Neural cell (in vitro differentiated cells): ENCODE data around the gene PTGFR. TPM values are rescaled to one million over a fixed set of nuclear protein-coding genes. Genes with fewer than 3 reads are reported as not detected.

Experiments used
- H2AFZ ChIP-seq: fragments of 200-600, 300-800 bp; sonication (generic), shearing (Covaris generic); 2 replicates; pipeline ENCODE4 v1.6.0; 2014; ENCODE audit warnings: low read depth, mild to moderate bottlenecking, antibody characterized with exemption, low read length, moderate library complexity
- H3F3A ChIP-seq: fragments of 200-600 bp; shearing (Covaris generic); 2 replicates; pipeline ENCODE4 v1.6.1; 2016; ENCODE audit warnings: mild to moderate bottlenecking, moderate library complexity, mixed read lengths, antibody characterized with exemption, low read length; ENCODE audit not compliant: insufficient read depth, poor library complexity, severe bottlenecking
- H3K27ac ChIP-seq: fragments of 200-600, 300-800 bp; sonication (generic), shearing (Covaris generic); 2 replicates; pipeline ENCODE4 v1.5.1; 2014; ENCODE audit warnings: mild to moderate bottlenecking, low read length, moderate library complexity
- H3K27me3 ChIP-seq: fragments of 300-800, 200-600 bp; sonication (generic), shearing (Covaris generic); 2 replicates; pipeline ENCODE4 v1.6.0; 2014; ENCODE audit warnings: mild to moderate bottlenecking, low read depth, low read length, moderate library complexity; ENCODE audit not compliant: insufficient read depth
- H3K36me3 ChIP-seq: fragments of 300-800, 200-600 bp; sonication (generic), shearing (Covaris generic); 2 replicates; pipeline ENCODE4 v1.5.1; 2014; ENCODE audit warnings: mild to moderate bottlenecking, antibody characterized with exemption, low read length, moderate library complexity; ENCODE audit not compliant: insufficient read depth
- H3K4me2 ChIP-seq: fragments of 300-800, 200-600 bp; sonication (generic), shearing (Covaris generic); 2 replicates; pipeline ENCODE4 v1.6.0; 2014; ENCODE audit warnings: mild to moderate bottlenecking, low read length
- H3K4me3 ChIP-seq: fragments of 300-800, 200-600 bp; sonication (generic), shearing (Covaris generic); 2 replicates; pipeline ENCODE4 v1.5.1; 2014; ENCODE audit warnings: mild to moderate bottlenecking, low read length, moderate library complexity
- H3K79me2 ChIP-seq: fragments of 200-600 bp; shearing (Covaris generic); replicated peaks from 2 replicates; pipeline ENCODE4 v1.6.0; 2014; ENCODE audit warnings: mild to moderate bottlenecking, low read length, moderate library complexity; ENCODE audit not compliant: insufficient read depth
- H3K9ac ChIP-seq: fragments of 300-800, 200-600 bp; sonication (generic), shearing (Covaris generic); 2 replicates; pipeline ENCODE4 v1.6.1; 2016; ENCODE audit warnings: mild to moderate bottlenecking, low read length, mixed read lengths
- H3K9me2 ChIP-seq: fragments of 200-600 bp; shearing (Covaris generic); 2 replicates; pipeline ENCODE4 v1.6.1; 2016; ENCODE audit warnings: mild to moderate bottlenecking, low read length, mixed read lengths; ENCODE audit not compliant: insufficient read depth
- H3K9me3 ChIP-seq: fragments of 200-600, 300-800 bp; sonication (generic), shearing (Covaris generic); 2 replicates; pipeline ENCODE4 v1.6.1; 2016; ENCODE audit warnings: mild to moderate bottlenecking, mixed run types, low read length, moderate library complexity, mixed read lengths
- H4K20me1 ChIP-seq: fragments of 200-600 bp; shearing (Covaris generic); 2 replicates; pipeline ENCODE4 v1.6.1; 2016; ENCODE audit warnings: mild to moderate bottlenecking, mixed run types; ENCODE audit not compliant: insufficient read depth
- EP300 ChIP-seq: fragments of 450-650 bp; conservative IDR thresholded peaks from 2 replicates; pipeline ENCODE4 v1.6.1; 2014; ENCODE audit warnings: antibody characterized with exemption, mild to moderate bottlenecking, moderate library complexity; ENCODE audit not compliant: poor library complexity, severe bottlenecking
- EZH2 ChIP-seq: fragments of 200-600, 300-800 bp; shearing (Covaris generic), sonication (generic); IDR thresholded peaks from 2 replicates; pipeline ENCODE4 v1.6.1; 2014; ENCODE audit warnings: antibody characterized with exemption, low read length, borderline replicate concordance, mild to moderate bottlenecking; ENCODE audit not compliant: insufficient read depth, poor library complexity, severe bottlenecking
- MXI1 ChIP-seq: fragments of 450-650 bp; conservative IDR thresholded peaks from 2 replicates; pipeline ENCODE4 v1.6.1; 2014; ENCODE audit warnings: antibody characterized with exemption, mild to moderate bottlenecking; ENCODE audit not compliant: poor library complexity, severe bottlenecking
- POLR2AphosphoS5 ChIP-seq: IDR thresholded peaks from 2 replicates; pipeline ENCODE4 v1.6.1; 2012
- RAD21 ChIP-seq: fragments of 450-650 bp; conservative IDR thresholded peaks from 2 replicates; pipeline ENCODE4 v1.6.1; 2014; ENCODE audit warnings: antibody characterized with exemption, mild to moderate bottlenecking, moderate library complexity
- SMC3 ChIP-seq: fragments of 450-650 bp; conservative IDR thresholded peaks from 2 replicates; pipeline ENCODE4 v1.6.1; 2014; ENCODE audit warnings: antibody characterized with exemption, mild to moderate bottlenecking, moderate library complexity; ENCODE audit not compliant: poor library complexity
- TAF1 ChIP-seq: IDR thresholded peaks from 2 replicates; pipeline ENCODE4 v1.6.1; 2012; ENCODE audit warnings: low read depth
- polyA plus RNA-seq: library from polyadenylated mRNA; depleted of rRNA; stranded (reverse); fragments of >200 nt; gene quantifications from 2 replicates; pipeline ENCODE4 v1.2.3, GENCODE V29; 2014
- TF ChIP-seq, protein P1 (sequence below): IDR thresholded peaks from 2 replicates; pipeline ENCODE4 v1.6.1; 2012; ENCODE audit warnings: borderline replicate concordance
- TF ChIP-seq, protein P2 (sequence below): fragments of 450-650 bp; IDR thresholded peaks from 2 replicates; pipeline ENCODE4 v1.5.1; 2014; ENCODE audit warnings: antibody characterized with exemption, mild to moderate bottlenecking, moderate library complexity; ENCODE audit not compliant: poor library complexity, severe bottlenecking

Gene PTGFR
- polyA plus RNA-seq, 1 donor from 2014 or later: 0.54 TPM

DNA sequence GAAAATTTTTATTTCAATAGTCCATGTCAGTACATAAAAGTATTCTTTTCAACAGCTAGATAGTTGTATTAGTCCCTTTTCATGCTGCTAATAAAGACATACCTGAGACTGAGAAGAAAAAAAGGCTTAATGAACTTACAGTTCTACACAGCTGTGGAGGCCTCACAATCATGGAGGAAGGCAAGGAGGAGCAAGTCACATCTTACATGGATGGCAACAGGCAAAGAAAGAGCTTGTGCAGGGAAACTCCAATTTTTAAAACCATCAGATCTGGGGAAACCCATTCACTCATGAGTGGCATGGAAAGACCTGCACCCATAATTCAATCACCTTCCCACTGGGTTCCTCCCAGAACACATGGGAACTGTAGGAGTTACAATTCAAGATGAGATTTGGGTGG is 50.7 kb downstream of the PTGFR start:
- no peaks in the 10 kb centered on the region for H3K36me3 ChIP-seq
- TF ChIP-seq MXI1 (no peak), EZH2 (no peak), SMC3 (no peak), EP300 (no peak), RAD21 (no peak)
- TF ChIP-seq, protein P1, sequence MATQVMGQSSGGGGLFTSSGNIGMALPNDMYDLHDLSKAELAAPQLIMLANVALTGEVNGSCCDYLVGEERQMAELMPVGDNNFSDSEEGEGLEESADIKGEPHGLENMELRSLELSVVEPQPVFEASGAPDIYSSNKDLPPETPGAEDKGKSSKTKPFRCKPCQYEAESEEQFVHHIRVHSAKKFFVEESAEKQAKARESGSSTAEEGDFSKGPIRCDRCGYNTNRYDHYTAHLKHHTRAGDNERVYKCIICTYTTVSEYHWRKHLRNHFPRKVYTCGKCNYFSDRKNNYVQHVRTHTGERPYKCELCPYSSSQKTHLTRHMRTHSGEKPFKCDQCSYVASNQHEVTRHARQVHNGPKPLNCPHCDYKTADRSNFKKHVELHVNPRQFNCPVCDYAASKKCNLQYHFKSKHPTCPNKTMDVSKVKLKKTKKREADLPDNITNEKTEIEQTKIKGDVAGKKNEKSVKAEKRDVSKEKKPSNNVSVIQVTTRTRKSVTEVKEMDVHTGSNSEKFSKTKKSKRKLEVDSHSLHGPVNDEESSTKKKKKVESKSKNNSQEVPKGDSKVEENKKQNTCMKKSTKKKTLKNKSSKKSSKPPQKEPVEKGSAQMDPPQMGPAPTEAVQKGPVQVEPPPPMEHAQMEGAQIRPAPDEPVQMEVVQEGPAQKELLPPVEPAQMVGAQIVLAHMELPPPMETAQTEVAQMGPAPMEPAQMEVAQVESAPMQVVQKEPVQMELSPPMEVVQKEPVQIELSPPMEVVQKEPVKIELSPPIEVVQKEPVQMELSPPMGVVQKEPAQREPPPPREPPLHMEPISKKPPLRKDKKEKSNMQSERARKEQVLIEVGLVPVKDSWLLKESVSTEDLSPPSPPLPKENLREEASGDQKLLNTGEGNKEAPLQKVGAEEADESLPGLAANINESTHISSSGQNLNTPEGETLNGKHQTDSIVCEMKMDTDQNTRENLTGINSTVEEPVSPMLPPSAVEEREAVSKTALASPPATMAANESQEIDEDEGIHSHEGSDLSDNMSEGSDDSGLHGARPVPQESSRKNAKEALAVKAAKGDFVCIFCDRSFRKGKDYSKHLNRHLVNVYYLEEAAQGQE: no peak
- TF ChIP-seq, protein P2, sequence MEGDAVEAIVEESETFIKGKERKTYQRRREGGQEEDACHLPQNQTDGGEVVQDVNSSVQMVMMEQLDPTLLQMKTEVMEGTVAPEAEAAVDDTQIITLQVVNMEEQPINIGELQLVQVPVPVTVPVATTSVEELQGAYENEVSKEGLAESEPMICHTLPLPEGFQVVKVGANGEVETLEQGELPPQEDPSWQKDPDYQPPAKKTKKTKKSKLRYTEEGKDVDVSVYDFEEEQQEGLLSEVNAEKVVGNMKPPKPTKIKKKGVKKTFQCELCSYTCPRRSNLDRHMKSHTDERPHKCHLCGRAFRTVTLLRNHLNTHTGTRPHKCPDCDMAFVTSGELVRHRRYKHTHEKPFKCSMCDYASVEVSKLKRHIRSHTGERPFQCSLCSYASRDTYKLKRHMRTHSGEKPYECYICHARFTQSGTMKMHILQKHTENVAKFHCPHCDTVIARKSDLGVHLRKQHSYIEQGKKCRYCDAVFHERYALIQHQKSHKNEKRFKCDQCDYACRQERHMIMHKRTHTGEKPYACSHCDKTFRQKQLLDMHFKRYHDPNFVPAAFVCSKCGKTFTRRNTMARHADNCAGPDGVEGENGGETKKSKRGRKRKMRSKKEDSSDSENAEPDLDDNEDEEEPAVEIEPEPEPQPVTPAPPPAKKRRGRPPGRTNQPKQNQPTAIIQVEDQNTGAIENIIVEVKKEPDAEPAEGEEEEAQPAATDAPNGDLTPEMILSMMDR: no peak
- no peak overlapping the region for H3K4me3 ChIP-seq
- H3K27me3 ChIP-seq: no peaks in the 10 kb centered on the region
- no peak overlapping the region for H3K27ac ChIP-seq
- no peak overlapping the region for H2AFZ ChIP-seq
- H3F3A ChIP-seq: no peaks in the 10 kb centered on the region
- H3K9ac ChIP-seq: no peak overlapping the region
- H3K4me2 ChIP-seq: no peak overlapping the region
- H3K9me3 ChIP-seq: no peaks in the 10 kb centered on the region
- no peaks in the 10 kb centered on the region for H4K20me1 ChIP-seq
- H3K9me2 ChIP-seq: no peaks in the 10 kb centered on the region
- H3K79me2 ChIP-seq: no peaks in the 10 kb centered on the region

DNA sequence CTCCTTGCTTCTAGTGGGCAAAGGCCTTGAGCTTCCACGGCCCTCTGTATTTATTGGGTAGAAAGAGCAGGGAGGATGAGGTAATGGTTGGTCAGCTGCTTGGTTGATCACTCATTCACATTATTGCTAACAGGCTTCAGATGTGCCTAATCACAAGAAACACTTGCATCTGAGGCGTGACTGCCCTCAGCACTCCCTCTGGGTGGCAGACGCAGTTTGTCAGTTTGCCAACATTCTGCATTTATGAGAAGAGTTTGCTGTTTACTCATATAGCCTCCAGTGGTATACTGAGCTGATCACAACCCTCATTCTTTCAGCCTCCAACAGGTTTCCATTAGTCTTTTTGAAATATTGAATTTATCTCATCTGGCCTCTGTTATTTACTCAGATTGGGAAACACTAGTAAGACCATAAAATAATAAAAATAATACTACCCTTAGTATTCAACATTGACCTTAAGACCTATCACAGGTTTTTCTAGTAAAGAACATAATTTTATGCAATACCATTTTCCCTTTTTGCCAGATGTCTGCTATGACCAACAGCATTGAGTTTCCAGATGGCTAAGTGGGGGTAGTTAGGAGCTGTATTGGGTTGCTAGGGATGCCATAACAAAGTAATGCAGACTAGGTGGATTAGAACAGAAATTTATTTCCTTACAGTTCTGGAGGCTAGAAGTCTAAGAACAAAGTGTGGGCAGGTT is 53.3 kb downstream of the PTGFR start:
- Histone ChIP-seq H3K27ac (no peak overlapping the region), H3K9me3 (no peaks in the 10 kb centered on the region), H3K9ac (no peak overlapping the region), H3K4me3 (no peak overlapping the region), H3K27me3 (no peaks in the 10 kb centered on the region), H3K36me3 (no peaks in the 10 kb centered on the region), H3F3A (no peaks in the 10 kb centered on the region), H3K4me2 (no peak overlapping the region), H2AFZ (no peak overlapping the region), H4K20me1 (no peaks in the 10 kb centered on the region), H3K79me2 (no peaks in the 10 kb centered on the region), H3K9me2 (no peaks in the 10 kb centered on the region)
- TF ChIP-seq RAD21: no peak
- no peak for TF ChIP-seq POLR2AphosphoS5
- no peak for TF ChIP-seq TAF1
- no peak for TF ChIP-seq SMC3
- TF ChIP-seq EP300: no peak
- no peak for TF ChIP-seq EZH2
- TF ChIP-seq MXI1: no peak
- TF ChIP-seq, protein P1: no peak
- TF ChIP-seq, protein P2: no peak
